HG02571 (cell line): ENCODE results near the gene PHYHIPL.

Experiments used
- ATAC-seq: cut with Tn5 transposase; IDR thresholded peaks from one replicate; pipeline ENCODE4 v1.9.1; 2021; ENCODE audit warnings: mild to moderate bottlenecking, moderate library complexity; ENCODE audit not compliant: unreplicated experiment

Gene PHYHIPL

GRCh38 chr10:59287587-59288255 lies 111.3 kb downstream of the PHYHIPL start:
- ATAC-seq = no peak

- ATAC-seq = no peak
Measured at GRCh38 chr10:59289853-59290252, 113.4 kb downstream of the PHYHIPL start.

- no peak for ATAC-seq
Measured at GRCh38 chr10:59290448-59290847, 114.0 kb downstream of the PHYHIPL start.
